RCC 7860 (cell line): ENCODE data around the gene ETS1.

Experiments
- DNase-seq: peaks from one replicate; pipeline ENCODE4 v3.0.0-alpha.2; 2015; ENCODE audit warnings: low spot score
- FAIRE-seq: peaks from 2 replicates; lab custom pipeline; 2012; peaks lifted over from hg19 to GRCh38; lab: Jason Lieb, UNC

The ETS1 gene

GRCh38 chr11:128587415-128587814 is at the start of gene ETS1:
ETS1 (minus strand) TSS chr11:128587558; CDS start chr11:128573130, 14,428 bp downstream.
- DNase-seq (no peak), FAIRE-seq (no peak)

GRCh38 chr11:128634395-128634794 is 47.0 kb upstream of the ETS1 start:
- FAIRE-seq: no peak

GRCh38 chr11:128633384-128633965 is 46.1 kb upstream of the ETS1 start:
- no peak for FAIRE-seq
- no peak for DNase-seq

More at GRCh38 chr11:128634395-128634794, 47.0 kb upstream of the ETS1 start:
- no peak for DNase-seq

GRCh38 chr11:128632141-128632791 is 44.9 kb upstream of the ETS1 start:
- DNase-seq (peak; percentile 7), FAIRE-seq (no peak)

GRCh38 chr11:128630367-128631230 is 43.2 kb upstream of the ETS1 start:
- DNase-seq: peak; percentile 68
- peak; percentile 59 for FAIRE-seq

GRCh38 chr11:128629516-128630106 is 42.3 kb upstream of the ETS1 start:
- DNase-seq (no peak), FAIRE-seq (no peak)

GRCh38 chr11:128628686-128629085 is 41.3 kb upstream of the ETS1 start:
- FAIRE-seq (no peak), DNase-seq (no peak)

GRCh38 chr11:128628325-128628673 is 40.9 kb upstream of the ETS1 start:
- FAIRE-seq (no peak), DNase-seq (no peak)

GRCh38 chr11:128627666-128628324 is 40.4 kb upstream of the ETS1 start:
- FAIRE-seq (no peak), DNase-seq (no peak)

GRCh38 chr11:128626913-128627665 is 39.7 kb upstream of the ETS1 start:
- FAIRE-seq: no peak
- no peak for DNase-seq

- DNase-seq (no peak), FAIRE-seq (no peak)
These were observed 38.4 kb upstream of the ETS1 start for GRCh38 chr11:128625746-128626145.

GRCh38 chr11:128625326-128625725 is 38.0 kb upstream of the ETS1 start:
- DNase-seq (no peak), FAIRE-seq (no peak)

GRCh38 chr11:128624269-128625175 is 37.2 kb upstream of the ETS1 start:
- DNase-seq (no peak), FAIRE-seq (no peak)

GRCh38 chr11:128623091-128623490 is 35.7 kb upstream of the ETS1 start:
- FAIRE-seq: no peak
- no peak for DNase-seq

- DNase-seq: no peak
- no peak for FAIRE-seq
These were observed 34.5 kb upstream of the ETS1 start for GRCh38 chr11:128621601-128622501.

- DNase-seq (no peak), FAIRE-seq (no peak)
These were observed 33.1 kb upstream of the ETS1 start for GRCh38 chr11:128620309-128621100.

GRCh38 chr11:128619540-128620308 is 32.4 kb upstream of the ETS1 start:
- FAIRE-seq: no peak
- no peak for DNase-seq
